ENCODE results near the gene ZNF324B.
"Not testable (repeated sequence)": the region's sequence is repeated elsewhere in the genome, so short reads cannot be mapped to it uniquely, and the experiment has no call there.

DNA sequence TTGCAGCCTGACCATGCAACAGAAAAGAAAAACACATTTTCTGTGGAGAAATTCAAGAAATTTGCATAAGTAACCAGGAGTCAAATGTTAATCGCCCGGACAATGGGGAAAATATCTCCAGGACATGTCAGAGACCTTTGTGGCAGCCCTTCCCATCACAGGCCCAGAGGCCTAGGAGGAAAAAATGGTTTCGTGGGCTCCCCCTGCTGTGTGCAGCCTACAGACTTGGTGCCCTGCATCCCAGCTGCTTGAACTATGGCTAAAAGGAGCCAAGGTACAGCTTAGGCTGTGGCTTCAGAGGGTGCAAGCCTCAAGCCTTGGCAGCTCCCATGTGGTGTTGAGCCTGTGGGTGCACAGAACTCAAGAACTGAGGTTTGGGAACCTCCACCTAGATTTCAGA, 2.6 kb upstream of the ZNF324B start:
- TF ChIP-seq RAD21 (IDR thresholded peaks at IDR 0.05; ENCODE audit: low read length); SMC3 (IDR thresholded peaks at IDR 0.05; ENCODE audit: low read depth, low read length); RFX5 (IDR thresholded peaks at IDR 0.05; ENCODE audit: low read depth, low read length); MXI1 (IDR thresholded peaks at IDR 0.05; ENCODE audit: borderline replicate concordance, low read depth, low read length): not testable (repeated sequence)
- TF ChIP-seq, protein P1, sequence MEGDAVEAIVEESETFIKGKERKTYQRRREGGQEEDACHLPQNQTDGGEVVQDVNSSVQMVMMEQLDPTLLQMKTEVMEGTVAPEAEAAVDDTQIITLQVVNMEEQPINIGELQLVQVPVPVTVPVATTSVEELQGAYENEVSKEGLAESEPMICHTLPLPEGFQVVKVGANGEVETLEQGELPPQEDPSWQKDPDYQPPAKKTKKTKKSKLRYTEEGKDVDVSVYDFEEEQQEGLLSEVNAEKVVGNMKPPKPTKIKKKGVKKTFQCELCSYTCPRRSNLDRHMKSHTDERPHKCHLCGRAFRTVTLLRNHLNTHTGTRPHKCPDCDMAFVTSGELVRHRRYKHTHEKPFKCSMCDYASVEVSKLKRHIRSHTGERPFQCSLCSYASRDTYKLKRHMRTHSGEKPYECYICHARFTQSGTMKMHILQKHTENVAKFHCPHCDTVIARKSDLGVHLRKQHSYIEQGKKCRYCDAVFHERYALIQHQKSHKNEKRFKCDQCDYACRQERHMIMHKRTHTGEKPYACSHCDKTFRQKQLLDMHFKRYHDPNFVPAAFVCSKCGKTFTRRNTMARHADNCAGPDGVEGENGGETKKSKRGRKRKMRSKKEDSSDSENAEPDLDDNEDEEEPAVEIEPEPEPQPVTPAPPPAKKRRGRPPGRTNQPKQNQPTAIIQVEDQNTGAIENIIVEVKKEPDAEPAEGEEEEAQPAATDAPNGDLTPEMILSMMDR (conservative IDR thresholded peaks at IDR 0.05; ENCODE audit: low read depth, low read length) = not testable (repeated sequence)
